Measurements from ENCODE around the gene STX16.

DNA sequence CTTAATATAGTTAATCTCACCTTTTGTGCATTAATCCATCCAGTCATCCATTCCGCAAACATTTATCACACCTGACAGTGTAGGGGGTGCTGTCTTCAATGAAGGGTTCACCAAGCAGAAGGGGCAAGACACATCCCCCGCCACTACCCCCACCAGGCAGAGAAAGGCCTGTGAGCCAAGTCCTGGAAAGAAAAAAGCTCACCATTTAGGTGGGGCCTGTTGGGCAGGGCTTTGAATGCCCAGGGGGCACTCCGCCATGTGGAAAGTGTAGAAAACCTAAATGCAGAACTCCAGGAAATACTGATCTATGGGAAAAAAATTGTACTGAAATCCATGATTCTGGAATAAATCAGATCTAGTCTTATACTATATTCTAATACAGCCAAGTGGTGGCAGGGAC, 4.8 kb upstream of the STX16 start:
- no peak for TF ChIP-seq CTCF (IDR thresholded peaks at IDR 0.05)
- no peak for TF ChIP-seq POLR2A (IDR thresholded peaks at IDR 0.05)

Measured in esophagus squamous epithelium (tissue), 4 donors.